ENCODE results near the gene TAPT1.

The TAPT1 gene

GRCh38 chr4:16259889-16260246, 33.6 kb upstream of the TAPT1 start:
- peaks cover 4% of the 10 kb centered on the region for H3K36me3 ChIP-seq (ENCODE audit: insufficient read depth, low read length)
- peaks cover 6% of the 10 kb centered on the region for H3K9me3 ChIP-seq (ENCODE audit: low read length)
- H3K4me1 ChIP-seq (ENCODE audit: insufficient read depth, low read length) = no peaks in the 10 kb centered on the region
- H3K4me3 ChIP-seq (ENCODE audit: low read length) = no peak overlapping the region
- H3K27me3 ChIP-seq (ENCODE audit: insufficient read depth, low read length) = no peaks in the 10 kb centered on the region
- no peak overlapping the region for H2AFZ ChIP-seq (ENCODE audit: low read depth, low read length)

DNA sequence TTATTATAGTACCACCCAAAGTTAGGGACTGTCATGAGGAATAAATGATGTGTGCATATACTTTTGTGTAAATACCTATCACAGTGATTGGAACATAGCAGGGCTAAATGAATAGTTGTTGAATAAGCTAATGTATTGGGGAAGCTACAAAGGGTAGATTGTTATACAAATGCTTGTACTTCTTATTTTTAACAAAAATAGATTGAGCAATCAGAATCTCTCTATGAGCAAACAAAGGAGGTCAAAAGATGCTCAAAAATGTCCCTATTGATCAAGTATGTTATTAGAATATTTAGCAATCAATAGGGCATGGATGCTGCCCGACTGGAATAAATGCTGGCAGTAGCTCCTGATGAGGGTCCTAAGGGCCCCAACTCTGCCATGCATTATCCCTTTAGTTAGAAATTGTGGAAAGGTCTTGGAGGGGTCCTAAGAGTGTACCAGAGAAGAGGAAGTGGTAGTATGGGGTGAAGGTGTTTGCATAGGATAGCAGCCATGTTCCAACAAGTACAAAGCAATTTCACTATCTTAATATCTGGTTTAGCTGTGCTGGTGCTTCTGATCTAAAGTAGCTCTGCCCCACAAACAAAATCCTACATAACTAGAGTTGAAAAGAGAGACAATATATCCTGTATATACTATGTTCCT, 33.1 kb upstream of the TAPT1 start:
- H3K36me3 ChIP-seq (ENCODE audit: insufficient read depth, low read length) = peaks cover 4% of the 10 kb centered on the region

DNA sequence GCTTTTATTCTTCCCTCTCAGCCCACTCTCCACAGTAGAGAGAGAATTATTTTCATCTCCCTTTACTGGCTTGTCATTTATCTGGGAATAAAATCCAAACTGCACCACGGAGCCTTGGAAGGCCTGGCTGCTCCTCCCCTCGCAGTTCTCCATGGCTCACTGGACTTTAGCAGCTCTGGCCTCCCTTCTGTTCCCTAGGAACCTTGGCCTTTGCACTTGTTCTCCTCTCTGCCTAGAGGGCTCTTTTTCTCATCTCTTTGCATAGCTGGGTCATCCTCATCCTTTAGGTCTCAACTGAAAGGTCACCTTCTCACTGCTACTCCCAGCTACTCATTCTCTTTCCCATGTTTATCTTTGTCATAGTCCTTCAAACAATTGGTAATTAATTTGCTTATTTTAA, 31.3 kb upstream of the TAPT1 start:
- Histone ChIP-seq H3K4me1 (ENCODE audit: insufficient read depth, low read length) (no peaks in the 10 kb centered on the region), H3K36me3 (ENCODE audit: insufficient read depth, low read length) (peaks cover 9% of the 10 kb centered on the region), H3K27me3 (ENCODE audit: insufficient read depth, low read length) (no peaks in the 10 kb centered on the region), H3K4me3 (ENCODE audit: low read length) (no peak overlapping the region), H2AFZ (ENCODE audit: low read depth, low read length) (no peak overlapping the region), H3K9me3 (ENCODE audit: low read length) (peaks cover 6% of the 10 kb centered on the region)

More for the DNA sequence above, 33.1 kb upstream of the TAPT1 start:
- no peak overlapping the region for H2AFZ ChIP-seq (ENCODE audit: low read depth, low read length)
- H3K9me3 ChIP-seq (ENCODE audit: low read length) = peaks cover 6% of the 10 kb centered on the region
- no peaks in the 10 kb centered on the region for H3K27me3 ChIP-seq (ENCODE audit: insufficient read depth, low read length)
- H3K4me1 ChIP-seq (ENCODE audit: insufficient read depth, low read length) = no peaks in the 10 kb centered on the region
- no peak overlapping the region for H3K4me3 ChIP-seq (ENCODE audit: low read length)

GRCh38 chr4:16256343-16256742, 30.1 kb upstream of the TAPT1 start:
- H3K27me3 ChIP-seq (ENCODE audit: insufficient read depth, low read length) = no peaks in the 10 kb centered on the region
- peaks cover 6% of the 10 kb centered on the region for H3K9me3 ChIP-seq (ENCODE audit: low read length)

GRCh38 chr4:16255730-16256129, 29.5 kb upstream of the TAPT1 start:
- Histone ChIP-seq H3K4me1 (ENCODE audit: insufficient read depth, low read length) (peaks cover 3% of the 10 kb centered on the region), H3K36me3 (ENCODE audit: insufficient read depth, low read length) (peaks cover 9% of the 10 kb centered on the region), H3K9me3 (ENCODE audit: low read length) (peaks cover 6% of the 10 kb centered on the region), H3K27me3 (ENCODE audit: insufficient read depth, low read length) (no peaks in the 10 kb centered on the region), H3K4me3 (ENCODE audit: low read length) (no peak overlapping the region), H2AFZ (ENCODE audit: low read depth, low read length) (no peak overlapping the region)

More at GRCh38 chr4:16256343-16256742, 30.1 kb upstream of the TAPT1 start:
- no peak overlapping the region for H2AFZ ChIP-seq (ENCODE audit: low read depth, low read length)
- peaks cover 9% of the 10 kb centered on the region for H3K36me3 ChIP-seq (ENCODE audit: insufficient read depth, low read length)
- H3K4me1 ChIP-seq (ENCODE audit: insufficient read depth, low read length) = no peaks in the 10 kb centered on the region
- H3K4me3 ChIP-seq (ENCODE audit: low read length) = no peak overlapping the region

DNA sequence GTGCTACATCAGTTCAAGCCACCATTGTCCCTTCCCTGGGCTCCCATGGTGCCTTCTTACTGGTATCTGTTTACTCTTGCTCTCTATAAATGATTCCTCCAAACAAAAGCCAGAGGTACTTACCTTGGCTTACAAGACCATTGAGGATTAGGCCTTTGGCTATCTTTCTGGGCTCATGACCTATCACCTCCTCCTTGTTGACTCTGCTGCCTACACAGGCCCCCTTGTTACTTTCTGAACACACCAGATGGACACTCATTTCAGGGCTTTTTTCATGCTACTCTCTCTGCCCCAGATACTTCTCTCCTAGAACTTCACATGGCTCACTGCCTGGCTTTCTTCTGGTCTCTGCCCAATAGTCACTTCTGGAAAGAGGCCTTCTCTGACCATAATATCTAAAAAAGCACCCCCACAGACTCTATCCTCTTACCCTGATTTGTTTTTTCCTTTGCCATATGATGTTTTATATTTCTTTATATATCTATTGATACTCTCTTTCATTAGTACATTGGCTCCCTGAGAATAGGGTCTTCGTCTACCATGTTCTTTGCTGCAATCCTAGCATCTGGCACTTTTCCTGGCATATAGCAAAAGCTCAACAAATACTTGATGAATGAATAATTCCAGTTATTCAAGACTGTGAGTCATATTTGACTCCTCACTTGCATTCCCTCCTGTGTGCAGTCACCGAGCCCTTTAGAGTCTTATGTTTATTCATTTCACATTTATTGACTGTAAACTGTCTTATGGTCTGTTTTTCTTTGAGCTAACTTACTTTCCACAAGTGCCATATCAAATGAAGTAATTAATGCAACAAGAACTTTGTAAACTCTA, 27.1 kb upstream of the TAPT1 start:
- peaks cover 5% of the 10 kb centered on the region for H3K4me1 ChIP-seq (ENCODE audit: insufficient read depth, low read length)
- no peak overlapping the region for H2AFZ ChIP-seq (ENCODE audit: low read depth, low read length)
- H3K4me3 ChIP-seq (ENCODE audit: low read length) = no peak overlapping the region
- peaks cover 9% of the 10 kb centered on the region for H3K36me3 ChIP-seq (ENCODE audit: insufficient read depth, low read length)
- peaks cover 6% of the 10 kb centered on the region for H3K9me3 ChIP-seq (ENCODE audit: low read length)
- H3K27me3 ChIP-seq (ENCODE audit: insufficient read depth, low read length) = no peaks in the 10 kb centered on the region

DNA sequence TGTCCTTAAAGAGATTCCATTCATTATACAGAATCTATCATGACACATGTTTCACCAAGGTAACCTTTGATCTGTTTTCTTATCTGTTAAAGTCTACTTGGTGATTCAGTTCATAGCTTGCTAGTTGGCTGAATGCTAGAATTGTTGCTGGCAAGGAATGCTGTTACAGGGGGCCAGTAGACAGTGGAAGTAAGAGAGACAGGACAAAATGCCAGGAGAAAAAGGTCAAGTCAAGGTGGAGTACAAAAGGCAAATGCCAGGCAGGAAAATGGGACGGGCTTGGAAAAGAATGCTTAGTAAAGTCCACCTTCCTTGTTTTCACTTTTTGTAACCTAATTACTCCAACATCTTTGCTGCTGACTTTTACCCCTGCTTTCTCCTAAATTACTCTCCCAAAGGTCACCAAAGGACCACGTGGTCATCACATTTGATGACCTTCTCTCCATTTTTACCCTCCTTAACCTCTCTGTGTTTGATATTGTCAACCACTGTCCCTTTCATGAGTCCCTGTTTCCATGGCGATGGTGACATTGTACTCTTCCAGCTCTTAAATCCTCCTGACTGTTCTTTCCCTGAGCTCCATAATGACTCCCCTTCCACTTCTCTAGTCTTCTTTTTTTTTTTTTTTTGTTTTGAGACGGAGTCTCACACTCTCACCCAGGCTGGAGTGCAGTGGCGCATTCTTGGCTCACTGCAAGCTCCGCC, 24.5 kb upstream of the TAPT1 start:
- Histone ChIP-seq H3K9me3 (ENCODE audit: low read length) (no peaks in the 10 kb centered on the region), H3K4me1 (ENCODE audit: insufficient read depth, low read length) (peaks cover 5% of the 10 kb centered on the region), H2AFZ (ENCODE audit: low read depth, low read length) (no peak overlapping the region), H3K36me3 (ENCODE audit: insufficient read depth, low read length) (peaks cover 10% of the 10 kb centered on the region), H3K27me3 (ENCODE audit: insufficient read depth, low read length) (no peaks in the 10 kb centered on the region), H3K4me3 (ENCODE audit: low read length) (no peak overlapping the region)

DNA sequence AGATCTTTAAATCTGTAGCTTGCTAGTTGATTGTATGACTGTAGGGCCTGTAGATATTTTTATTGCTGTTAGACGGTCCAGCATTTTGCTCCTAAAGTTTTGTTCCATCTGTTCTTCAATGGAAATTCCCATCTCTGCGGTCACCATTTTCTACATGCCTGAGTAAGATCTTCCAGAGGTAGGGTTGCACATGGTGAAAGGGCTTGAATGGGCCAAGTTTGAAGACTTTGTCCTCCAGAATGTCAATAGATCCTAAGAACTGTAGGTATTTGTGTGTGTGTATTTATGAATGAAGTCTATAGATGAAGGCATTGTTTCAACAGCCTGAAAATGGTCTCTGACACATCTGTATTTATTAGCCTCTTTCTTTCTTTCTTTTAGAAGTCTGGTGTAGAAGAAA, 22.3 kb upstream of the TAPT1 start:
- Histone ChIP-seq H3K4me1 (ENCODE audit: insufficient read depth, low read length) (peaks cover 5% of the 10 kb centered on the region), H3K27me3 (ENCODE audit: insufficient read depth, low read length) (no peaks in the 10 kb centered on the region), H3K4me3 (ENCODE audit: low read length) (no peak overlapping the region), H3K36me3 (ENCODE audit: insufficient read depth, low read length) (peaks cover 10% of the 10 kb centered on the region), H2AFZ (ENCODE audit: low read depth, low read length) (no peak overlapping the region), H3K9me3 (ENCODE audit: low read length) (no peaks in the 10 kb centered on the region)

- no peak overlapping the region for H3K4me3 ChIP-seq (ENCODE audit: low read length)
- no peak overlapping the region for H2AFZ ChIP-seq (ENCODE audit: low read depth, low read length)
- no peaks in the 10 kb centered on the region for H3K9me3 ChIP-seq (ENCODE audit: low read length)
- peaks cover 5% of the 10 kb centered on the region for H3K36me3 ChIP-seq (ENCODE audit: insufficient read depth, low read length)
- H3K27me3 ChIP-seq (ENCODE audit: insufficient read depth, low read length) = no peaks in the 10 kb centered on the region
- no peaks in the 10 kb centered on the region for H3K4me1 ChIP-seq (ENCODE audit: insufficient read depth, low read length)
Observed at GRCh38 chr4:16245241-16245640, 19.0 kb upstream of the TAPT1 start.

- Histone ChIP-seq H3K4me3 (ENCODE audit: low read length) (no peak overlapping the region), H2AFZ (ENCODE audit: low read depth, low read length) (no peak overlapping the region), H3K4me1 (ENCODE audit: insufficient read depth, low read length) (no peaks in the 10 kb centered on the region), H3K27me3 (ENCODE audit: insufficient read depth, low read length) (no peaks in the 10 kb centered on the region), H3K9me3 (ENCODE audit: low read length) (no peaks in the 10 kb centered on the region), H3K36me3 (ENCODE audit: insufficient read depth, low read length) (peaks cover 5% of the 10 kb centered on the region)
Observed at GRCh38 chr4:16243285-16243684, 17.0 kb upstream of the TAPT1 start.

DNA sequence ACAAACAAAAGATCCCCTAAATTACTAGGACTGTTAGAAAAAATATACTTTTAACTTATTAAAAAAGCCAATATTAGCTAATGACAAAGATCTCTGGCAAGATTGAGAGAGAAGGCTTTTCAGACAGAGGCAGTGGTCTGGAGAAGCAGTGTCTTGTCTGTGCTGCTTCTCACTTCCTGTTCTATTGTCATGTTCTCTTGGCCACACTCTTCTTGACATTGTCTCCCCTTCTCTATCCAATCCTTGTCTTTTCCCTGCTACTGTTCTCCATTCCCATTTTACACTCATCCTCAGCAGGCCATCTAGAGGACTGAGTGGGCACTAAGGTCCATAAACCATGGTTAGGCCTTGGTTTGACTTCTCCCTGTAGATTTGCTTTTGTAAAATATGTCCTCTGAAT, 14.0 kb upstream of the TAPT1 start:
- Histone ChIP-seq H3K4me1 (ENCODE audit: insufficient read depth, low read length) (no peaks in the 10 kb centered on the region), H3K4me3 (ENCODE audit: low read length) (no peak overlapping the region), H3K9me3 (ENCODE audit: low read length) (no peaks in the 10 kb centered on the region), H3K27me3 (ENCODE audit: insufficient read depth, low read length) (no peaks in the 10 kb centered on the region), H3K36me3 (ENCODE audit: insufficient read depth, low read length) (no peaks in the 10 kb centered on the region), H2AFZ (ENCODE audit: low read depth, low read length) (no peak overlapping the region)

- no peaks in the 10 kb centered on the region for H3K9me3 ChIP-seq (ENCODE audit: low read length)
- H3K27me3 ChIP-seq (ENCODE audit: insufficient read depth, low read length) = no peaks in the 10 kb centered on the region
- H3K4me1 ChIP-seq (ENCODE audit: insufficient read depth, low read length) = no peaks in the 10 kb centered on the region
- H2AFZ ChIP-seq (ENCODE audit: low read depth, low read length) = no peak overlapping the region
- H3K4me3 ChIP-seq (ENCODE audit: low read length) = no peak overlapping the region
- H3K36me3 ChIP-seq (ENCODE audit: insufficient read depth, low read length) = no peaks in the 10 kb centered on the region
Observed at GRCh38 chr4:16239086-16239485, 12.8 kb upstream of the TAPT1 start.

- no peaks in the 10 kb centered on the region for H3K9me3 ChIP-seq (ENCODE audit: low read length)
- no peaks in the 10 kb centered on the region for H3K36me3 ChIP-seq (ENCODE audit: insufficient read depth, low read length)
- no peaks in the 10 kb centered on the region for H3K4me1 ChIP-seq (ENCODE audit: insufficient read depth, low read length)
- no peak overlapping the region for H2AFZ ChIP-seq (ENCODE audit: low read depth, low read length)
- no peaks in the 10 kb centered on the region for H3K27me3 ChIP-seq (ENCODE audit: insufficient read depth, low read length)
- no peak overlapping the region for H3K4me3 ChIP-seq (ENCODE audit: low read length)
Observed at GRCh38 chr4:16238327-16238726, 12.1 kb upstream of the TAPT1 start.

All from neuron (in vitro differentiated cells).